RWPE1 (cell line): Measurements from ENCODE around the gene PAPPA.

ENCODE experiments used
- CTCF ChIA-PET: fragments of 350-600 bp; sonication (Branson Sonifier 250); formaldehyde crosslinking; extraction: SDS; loops from one replicate; lab custom pipeline; 2021; lab: Yijun Ruan, JAX
- POLR2A ChIA-PET: fragments of 400-600 bp; formaldehyde crosslinking; extraction: SDS; loops from one replicate; lab custom pipeline; 2020; ENCODE audit warnings: antibody characterized with exemption; ENCODE audit not compliant: low non-redundant PET; lab: Yijun Ruan, JAX
- DNase-seq: peaks from one replicate; pipeline ENCODE4 v3.0.0; 2012; ENCODE audit warnings: low spot score
- H3K27ac ChIP-seq: fragments of 450-650 bp; 2 replicates; pipeline ENCODE4 v1.5.1; 2017
- TF ChIP-seq, protein P1 (sequence below): fragments of 450-650 bp; conservative IDR thresholded peaks from 2 replicates; pipeline ENCODE4 v1.5.1; 2017; ENCODE audit warnings: low read depth, mild to moderate bottlenecking

PAPPA gene

DNA sequence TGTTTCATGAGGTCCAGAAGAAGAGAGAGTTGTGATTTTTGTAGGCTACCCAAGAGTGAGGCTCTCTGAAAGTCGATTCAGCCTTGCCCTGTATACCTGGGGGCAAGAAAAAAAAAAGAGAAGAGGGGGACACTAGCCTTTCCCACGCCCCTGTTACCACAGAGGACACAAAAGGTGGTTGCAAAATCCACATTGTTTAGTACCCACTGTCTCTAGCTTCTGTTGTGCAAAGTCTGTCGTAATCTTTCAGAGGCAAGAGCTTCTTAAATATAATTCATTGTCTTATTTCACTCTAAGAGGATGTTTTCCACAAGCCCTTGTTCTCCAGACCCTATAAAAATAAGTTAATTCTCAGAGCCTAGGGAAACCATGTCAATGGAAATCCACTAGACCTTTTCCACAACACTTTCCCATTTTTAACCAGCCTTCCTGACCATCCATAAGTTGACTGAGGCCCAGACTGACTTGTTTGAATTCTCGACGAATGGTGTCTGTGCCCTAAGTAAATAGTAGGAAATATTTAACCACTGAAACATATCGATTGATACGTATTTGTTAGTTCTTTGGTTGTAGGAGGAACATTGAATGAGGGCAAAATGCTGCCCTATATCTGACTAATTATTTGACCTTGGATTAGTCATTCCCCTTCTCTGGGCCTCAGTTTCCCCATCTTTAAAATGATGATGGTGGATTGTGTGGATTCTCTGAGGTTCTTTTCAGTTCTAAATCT, 182.7 kb downstream of the PAPPA start:
- H3K27ac ChIP-seq, result no peak overlapping the region
- ChIA-PET CTCF (interaction anchor here (0.6 to 0.8 kb wide), 2 partner anchors 48 to 453 kb away, joined by 3 read pairs; no protein-coding TSS in a partner anchor), POLR2A (no interaction called here)
- DNase-seq, result no peak
- TF ChIP-seq, protein P1, sequence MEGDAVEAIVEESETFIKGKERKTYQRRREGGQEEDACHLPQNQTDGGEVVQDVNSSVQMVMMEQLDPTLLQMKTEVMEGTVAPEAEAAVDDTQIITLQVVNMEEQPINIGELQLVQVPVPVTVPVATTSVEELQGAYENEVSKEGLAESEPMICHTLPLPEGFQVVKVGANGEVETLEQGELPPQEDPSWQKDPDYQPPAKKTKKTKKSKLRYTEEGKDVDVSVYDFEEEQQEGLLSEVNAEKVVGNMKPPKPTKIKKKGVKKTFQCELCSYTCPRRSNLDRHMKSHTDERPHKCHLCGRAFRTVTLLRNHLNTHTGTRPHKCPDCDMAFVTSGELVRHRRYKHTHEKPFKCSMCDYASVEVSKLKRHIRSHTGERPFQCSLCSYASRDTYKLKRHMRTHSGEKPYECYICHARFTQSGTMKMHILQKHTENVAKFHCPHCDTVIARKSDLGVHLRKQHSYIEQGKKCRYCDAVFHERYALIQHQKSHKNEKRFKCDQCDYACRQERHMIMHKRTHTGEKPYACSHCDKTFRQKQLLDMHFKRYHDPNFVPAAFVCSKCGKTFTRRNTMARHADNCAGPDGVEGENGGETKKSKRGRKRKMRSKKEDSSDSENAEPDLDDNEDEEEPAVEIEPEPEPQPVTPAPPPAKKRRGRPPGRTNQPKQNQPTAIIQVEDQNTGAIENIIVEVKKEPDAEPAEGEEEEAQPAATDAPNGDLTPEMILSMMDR, result no peak

DNA sequence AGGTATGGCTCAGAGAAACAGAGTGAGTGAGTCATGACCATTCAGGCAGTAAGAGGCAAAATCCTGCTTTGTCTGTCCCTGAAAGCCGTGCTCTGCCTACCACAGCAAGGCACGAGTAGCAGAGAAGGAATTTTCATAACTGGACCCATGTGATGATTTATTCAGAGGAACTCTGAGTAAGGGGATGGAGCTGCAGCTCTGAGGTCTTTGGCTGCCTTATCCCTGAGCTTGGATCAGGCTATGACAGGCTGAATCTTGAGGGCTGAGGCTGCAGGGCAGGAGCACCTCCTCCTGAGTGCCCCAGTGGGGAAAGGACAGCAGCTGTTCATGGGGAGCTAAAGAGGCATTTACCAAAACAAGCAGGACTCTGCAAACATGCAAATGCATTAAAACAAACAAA, 183.4 kb downstream of the PAPPA start:
- POLR2A ChIA-PET, result no interaction called here
- TF ChIP-seq, protein P1, result no peak
- CTCF ChIA-PET, result interaction anchor here (0.6 kb wide), 1 partner anchor 49 kb away, joined by 3 read pairs; no protein-coding TSS in a partner anchor

DNA sequence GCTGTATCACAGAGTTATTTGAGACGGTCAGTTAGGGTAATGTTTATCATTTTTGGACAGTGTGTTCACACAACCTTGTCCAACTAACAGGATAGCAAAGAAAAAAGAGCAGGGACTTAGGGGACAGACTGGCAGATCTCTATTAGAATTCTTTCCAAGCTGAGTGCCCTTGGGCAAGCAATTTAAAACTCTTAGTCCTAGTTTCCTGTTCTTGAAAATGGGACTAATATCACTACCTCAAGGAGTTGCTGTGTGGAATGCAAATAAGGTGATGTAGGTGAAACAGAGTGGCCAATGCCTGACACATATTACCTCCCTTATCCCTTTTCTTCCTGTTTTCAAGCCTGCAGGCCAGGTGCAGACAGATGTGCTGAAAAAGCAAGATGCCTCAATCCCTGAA, 186.7 kb downstream of the PAPPA start:
- no peak for DNase-seq
- TF ChIP-seq, protein P1, result no peak
- no peak overlapping the region for H3K27ac ChIP-seq
- CTCF ChIA-PET, result no interaction called here
- POLR2A ChIA-PET, result no interaction called here

More for the DNA sequence above, 183.4 kb downstream of the PAPPA start:
- H3K27ac ChIP-seq, result no peak overlapping the region
- DNase-seq, result no peak

DNA sequence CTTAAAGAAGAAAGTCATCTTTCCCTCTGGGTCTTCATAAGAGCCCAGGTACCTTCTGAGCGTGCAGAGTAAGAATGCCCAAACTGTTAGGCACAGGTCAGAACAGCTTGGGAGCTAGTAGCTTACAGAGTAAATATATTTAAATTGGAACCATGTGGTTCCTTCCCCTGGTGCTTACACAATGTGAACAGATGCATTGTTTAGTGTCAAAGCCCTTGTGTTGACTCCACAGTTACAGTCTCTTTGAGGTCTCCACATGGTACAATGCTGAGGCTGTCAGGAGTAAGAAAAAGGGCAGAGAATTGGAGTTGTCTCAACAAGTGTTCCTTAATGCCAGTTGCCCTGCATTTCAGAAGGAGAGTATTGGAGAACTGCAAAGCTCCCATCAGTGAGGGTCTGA, 188.5 kb downstream of the PAPPA start:
- no peak for DNase-seq
- no peak overlapping the region for H3K27ac ChIP-seq
- ChIA-PET CTCF (interaction anchor here (0.6 kb wide), 1 partner anchor 11 kb away, joined by 3 read pairs; no protein-coding TSS in a partner anchor), POLR2A (no interaction called here)
- TF ChIP-seq, protein P1, result no peak

DNA sequence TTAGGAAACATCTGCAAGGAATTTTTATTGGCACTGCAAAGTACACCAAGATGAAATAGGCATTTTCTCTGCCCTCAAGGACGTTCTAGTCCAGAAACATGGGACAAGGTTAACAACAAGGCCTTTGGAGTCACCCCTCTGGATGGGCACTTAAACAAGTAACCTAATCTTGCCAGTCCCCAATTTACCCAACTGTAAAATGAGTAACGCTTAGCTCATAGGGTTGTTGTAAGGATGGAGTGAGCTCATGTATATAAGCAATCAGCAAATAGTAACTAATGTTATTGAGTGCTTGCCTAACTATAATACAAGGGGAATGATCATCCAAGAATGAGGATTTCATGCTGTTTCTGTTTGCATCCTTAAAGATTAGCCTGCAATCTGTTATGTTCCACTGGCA, 189.3 kb downstream of the PAPPA start:
- POLR2A ChIA-PET, result no interaction called here
- DNase-seq, result no peak

DNA sequence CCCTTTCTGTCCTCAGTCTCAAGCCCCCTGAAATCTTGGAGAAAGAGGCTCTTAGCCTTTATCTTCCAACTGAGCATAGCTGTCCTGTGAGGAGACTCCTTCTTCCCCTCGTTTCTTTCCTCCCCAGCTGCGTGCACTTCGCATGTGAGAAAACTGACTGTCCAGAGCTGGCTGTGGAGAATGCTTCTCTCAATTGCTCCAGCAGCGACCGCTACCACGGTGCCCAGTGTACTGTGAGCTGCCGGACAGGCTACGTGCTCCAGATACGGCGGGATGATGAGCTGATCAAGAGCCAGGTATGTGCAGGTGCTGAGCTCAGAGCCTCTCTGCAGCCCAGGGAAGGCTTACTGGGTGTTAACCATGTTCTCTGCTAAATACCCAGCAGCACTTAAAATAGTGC, 190.8 kb downstream of the PAPPA start:
- DNase-seq, result no peak
- POLR2A ChIA-PET, result no interaction called here
- CTCF ChIA-PET, result interaction anchor here (0.6 to 0.7 kb wide), 2 partner anchors 28 to 753 kb away, joined by 3 to 4 read pairs; no protein-coding TSS in a partner anchor
- TF ChIP-seq, protein P1, result no peak
- H3K27ac ChIP-seq, result no peak overlapping the region

More for the DNA sequence above, 189.3 kb downstream of the PAPPA start:
- CTCF ChIA-PET, result interaction anchor here (0.7 kb wide), 1 partner anchor 209 kb away, joined by 4 read pairs; no protein-coding TSS in a partner anchor
- no peak overlapping the region for H3K27ac ChIP-seq
- TF ChIP-seq, protein P1, result no peak
